Gastrocnemius medialis (tissue), 4 donors: ENCODE measurements around the gene ZNF488.

Experiments
- POLR2A ChIP-seq, 2 donors: fragments of 450-650 bp; IDR thresholded peaks; one replicate each; pipeline ENCODE4 v1.6.1; 2017; ENCODE audit warnings: antibody characterized with exemption in 2 of 2, mild to moderate bottlenecking in 2 of 2, moderate library complexity in 2 of 2
- TF ChIP-seq, protein P1 (sequence below), 5 experiments: fragments of 450-650 bp in 3 of 5; fragments of 200-600 bp in 2 of 5; sonication (generic) in 2 of 5; IDR thresholded peaks in 4 of 5; conservative IDR thresholded peaks in 1 of 5; 1 replicate in 4 of 5; 2 replicates in 1 of 5; pipeline ENCODE4 v1.5.1; 2016 to 2019; ENCODE audit warnings: antibody characterized with exemption in 5 of 5, mild to moderate bottlenecking in 3 of 5, moderate library complexity in 3 of 5

DNA sequence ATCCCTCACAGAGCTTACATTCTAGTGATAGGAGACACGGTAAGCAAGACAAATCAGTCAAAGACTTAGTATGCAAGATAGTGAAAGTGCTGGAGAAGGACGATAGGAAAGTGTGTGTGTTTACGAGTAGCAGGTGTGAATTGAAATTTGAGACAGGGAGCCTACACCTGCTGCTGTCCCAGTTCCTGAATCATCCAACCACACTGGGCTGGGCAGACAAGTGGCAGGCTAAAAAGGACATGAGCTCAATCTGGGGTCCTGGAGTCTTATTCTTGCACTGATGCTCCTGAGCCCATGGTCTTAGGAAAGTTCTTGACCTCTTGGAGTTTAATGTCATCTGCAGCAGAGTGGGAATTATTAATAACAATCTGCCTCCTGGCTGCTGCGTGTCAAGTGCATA, 19.7 kb downstream of the ZNF488 start:
- TF ChIP-seq, protein P1, sequence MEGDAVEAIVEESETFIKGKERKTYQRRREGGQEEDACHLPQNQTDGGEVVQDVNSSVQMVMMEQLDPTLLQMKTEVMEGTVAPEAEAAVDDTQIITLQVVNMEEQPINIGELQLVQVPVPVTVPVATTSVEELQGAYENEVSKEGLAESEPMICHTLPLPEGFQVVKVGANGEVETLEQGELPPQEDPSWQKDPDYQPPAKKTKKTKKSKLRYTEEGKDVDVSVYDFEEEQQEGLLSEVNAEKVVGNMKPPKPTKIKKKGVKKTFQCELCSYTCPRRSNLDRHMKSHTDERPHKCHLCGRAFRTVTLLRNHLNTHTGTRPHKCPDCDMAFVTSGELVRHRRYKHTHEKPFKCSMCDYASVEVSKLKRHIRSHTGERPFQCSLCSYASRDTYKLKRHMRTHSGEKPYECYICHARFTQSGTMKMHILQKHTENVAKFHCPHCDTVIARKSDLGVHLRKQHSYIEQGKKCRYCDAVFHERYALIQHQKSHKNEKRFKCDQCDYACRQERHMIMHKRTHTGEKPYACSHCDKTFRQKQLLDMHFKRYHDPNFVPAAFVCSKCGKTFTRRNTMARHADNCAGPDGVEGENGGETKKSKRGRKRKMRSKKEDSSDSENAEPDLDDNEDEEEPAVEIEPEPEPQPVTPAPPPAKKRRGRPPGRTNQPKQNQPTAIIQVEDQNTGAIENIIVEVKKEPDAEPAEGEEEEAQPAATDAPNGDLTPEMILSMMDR (IDR thresholded peaks at IDR 0.05 in 4 of 5, conservative IDR thresholded peaks at IDR 0.05 in 1 of 5), result no peak
- no peak for TF ChIP-seq POLR2A (IDR thresholded peaks at IDR 0.05)
